OCI-LY7 (cell line): ENCODE measurements around the gene BAIAP2L1. TPM values are rescaled to one million over a fixed set of nuclear protein-coding genes. Genes with fewer than 3 reads are reported as not detected.

Experiments
- BruUV-seq: library from RNA; stranded (reverse); fragments of 400-500 nt; replicated peaks from 2 replicates; lab custom pipeline; 2021; lab: Mats Ljungman, UMichigan
- CTCF ChIA-PET: fragments of 300-600 bp; sonication (Branson Sonifier 250); formaldehyde crosslinking; loops from one replicate; lab custom pipeline; 2022; ENCODE audit warnings: antibody characterized with exemption; ENCODE audit not compliant: unreplicated experiment; lab: Charles Lee
- POLR2A ChIA-PET: fragments of 300-600 bp; sonication (Branson Sonifier 250); formaldehyde crosslinking; loops from one replicate; lab custom pipeline; 2022; ENCODE audit warnings: antibody characterized with exemption; lab: Charles Lee
- DNase-seq: peaks from one replicate; pipeline ENCODE4 v3.0.0-alpha.2; 2015; ENCODE audit warnings: low spot score
- H2AFZ ChIP-seq: fragments of 200-600 bp; sonication (generic), shearing (Covaris generic); 2 replicates; pipeline ENCODE4 v1.6.1; 2014; ENCODE audit warnings: mild to moderate bottlenecking, antibody characterized with exemption, low read length, moderate library complexity
- H3K27ac ChIP-seq: fragments of 200-600 bp; sonication (generic); 2 replicates; pipeline ENCODE4 v1.5.1; 2014; ENCODE audit warnings: mixed run types, low read depth, mild to moderate bottlenecking, moderate library complexity, low read length, inconsistent platforms; ENCODE audit not compliant: poor library complexity, severe bottlenecking
- H3K36me3 ChIP-seq: fragments of 200-600 bp; sonication (generic); 2 replicates; pipeline ENCODE4 v1.6.1; 2014; ENCODE audit warnings: mild to moderate bottlenecking, antibody characterized with exemption, low read length, moderate library complexity, mixed read lengths; ENCODE audit not compliant: insufficient read depth
- H3K4me1 ChIP-seq: fragments of 200-600 bp; sonication (generic); 2 replicates; pipeline ENCODE4 v1.5.1; 2014; ENCODE audit warnings: mild to moderate bottlenecking, low read length; ENCODE audit not compliant: insufficient read depth, poor library complexity, severe bottlenecking
- H3K4me2 ChIP-seq: fragments of 200-600 bp; sonication (generic); 2 replicates; pipeline ENCODE4 v1.6.1; 2014; ENCODE audit warnings: mild to moderate bottlenecking, low read length
- H3K4me3 ChIP-seq: fragments of 200-600 bp; sonication (generic); 2 replicates; pipeline ENCODE4 v1.5.1; 2014; ENCODE audit warnings: mild to moderate bottlenecking, low read depth, low read length; ENCODE audit not compliant: poor library complexity, severe bottlenecking
- H3K79me2 ChIP-seq: fragments of 200-600 bp; sonication (generic); 2 replicates; pipeline ENCODE4 v1.6.1; 2016; ENCODE audit warnings: low read depth, mild to moderate bottlenecking, low read length, moderate library complexity, mixed read lengths; ENCODE audit not compliant: insufficient read depth
- H3K9me2 ChIP-seq: fragments of 200-600 bp; sonication (generic); 2 replicates; pipeline ENCODE4 v1.6.1; 2016; ENCODE audit warnings: mild to moderate bottlenecking, low read length, mixed read lengths; ENCODE audit not compliant: insufficient read depth
- H3K9me3 ChIP-seq: fragments of 200-600 bp; sonication (generic); 2 replicates; pipeline ENCODE4 v1.6.1; 2014; ENCODE audit warnings: mild to moderate bottlenecking, mixed run types, low read length, mixed read lengths
- H4K20me1 ChIP-seq: fragments of 200-600 bp; sonication (generic); 2 replicates; pipeline ENCODE4 v1.6.1; 2014; ENCODE audit warnings: mild to moderate bottlenecking, antibody characterized with exemption, low read length, moderate library complexity, mixed read lengths; ENCODE audit not compliant: insufficient read depth
- EZH2phosphoT487 ChIP-seq: fragments of 200-600 bp; sonication (generic); IDR thresholded peaks from 2 replicates; pipeline ENCODE4 v1.6.1; 2018; ENCODE audit warnings: low read depth, borderline replicate concordance, mild to moderate bottlenecking, mixed run types, antibody characterized with exemption, low read length, moderate library complexity, mixed read lengths
- intact Hi-C: fragments of 100-400 bp; cut with micrococcal nuclease; formaldehyde crosslinking; loops from one replicate; pipeline ENCODE4 v1.10.0; 2022; ENCODE audit not compliant: unreplicated experiment
- total RNA-seq, 2 experiments: library from RNA; depleted of rRNA in 1 of 2; stranded (reverse); fragments of >200 nt in 1 of 2; shearing (Covaris generic) in 1 of 2; gene quantifications; 2 replicates each; pipeline ENCODE4 v1.2.3, GENCODE V29; 2014 to 2022
- TF ChIP-seq, protein P1 (sequence below): fragments of 200-600 bp; sonication (generic); conservative IDR thresholded peaks from 2 replicates; pipeline ENCODE4 v1.5.1; 2014; ENCODE audit warnings: mild to moderate bottlenecking, antibody characterized with exemption, low read length, moderate library complexity, mixed read lengths

BAIAP2L1 gene
- total RNA-seq, 2 experiments from 2014 or later: not detected

DNA sequence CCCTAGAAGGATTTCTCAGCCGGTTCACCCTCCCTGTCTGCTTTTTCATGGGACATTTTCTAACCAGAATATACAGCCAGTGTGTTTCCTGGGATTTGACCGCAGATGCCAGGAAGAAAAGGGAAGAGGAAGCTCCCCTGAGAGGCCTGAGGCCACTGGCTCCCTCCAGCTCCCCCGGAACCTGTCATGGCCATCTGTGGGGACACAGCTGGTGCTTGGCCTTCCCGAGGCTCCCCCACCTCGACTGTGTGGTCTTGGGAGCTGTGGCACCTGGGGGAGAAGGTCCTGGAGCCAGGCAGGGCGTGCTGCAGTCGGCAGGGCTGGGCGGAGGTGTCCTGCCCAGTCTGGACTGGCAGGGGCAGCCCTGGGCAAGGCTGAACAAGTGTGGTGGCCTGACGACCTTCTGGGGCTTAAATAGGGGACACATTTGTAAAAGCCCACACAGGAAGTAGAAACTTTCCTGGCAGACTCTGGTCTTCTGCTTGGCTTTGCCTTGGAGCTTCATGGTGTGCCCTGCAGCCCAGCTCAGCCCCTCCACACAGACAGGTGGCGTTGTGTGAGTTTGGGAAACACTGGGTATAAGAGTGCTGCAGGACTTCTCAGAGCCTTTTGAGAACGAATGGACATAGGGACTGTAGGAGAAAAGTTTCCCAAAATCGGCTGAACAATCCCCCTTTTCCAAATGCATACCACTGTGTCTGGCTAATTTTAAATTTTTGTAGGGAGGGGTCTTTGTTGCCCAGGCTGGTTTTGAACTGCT is 112.6 kb downstream of the BAIAP2L1 start:
- intact Hi-C loops: no loop called here
- Histone ChIP-seq H3K4me1 (peaks cover 1% of the 10 kb centered on the region), H3K27ac (no peak overlapping the region), H3K4me2 (no peak overlapping the region), H4K20me1 (no peaks in the 10 kb centered on the region; the same call in 1 of the 2 replicates), H3K36me3 (0 out of 2 replicates have a peak, but pooled peaks cover 5% of the 10 kb centered on the region), H3K79me2 (no peaks in the 10 kb centered on the region), H2AFZ (no peak overlapping the region), H3K4me3 (no peak overlapping the region), H3K9me3 (no peaks in the 10 kb centered on the region), H3K9me2 (no peaks in the 10 kb centered on the region)
- DNase-seq: no peak
- TF ChIP-seq, protein P1, sequence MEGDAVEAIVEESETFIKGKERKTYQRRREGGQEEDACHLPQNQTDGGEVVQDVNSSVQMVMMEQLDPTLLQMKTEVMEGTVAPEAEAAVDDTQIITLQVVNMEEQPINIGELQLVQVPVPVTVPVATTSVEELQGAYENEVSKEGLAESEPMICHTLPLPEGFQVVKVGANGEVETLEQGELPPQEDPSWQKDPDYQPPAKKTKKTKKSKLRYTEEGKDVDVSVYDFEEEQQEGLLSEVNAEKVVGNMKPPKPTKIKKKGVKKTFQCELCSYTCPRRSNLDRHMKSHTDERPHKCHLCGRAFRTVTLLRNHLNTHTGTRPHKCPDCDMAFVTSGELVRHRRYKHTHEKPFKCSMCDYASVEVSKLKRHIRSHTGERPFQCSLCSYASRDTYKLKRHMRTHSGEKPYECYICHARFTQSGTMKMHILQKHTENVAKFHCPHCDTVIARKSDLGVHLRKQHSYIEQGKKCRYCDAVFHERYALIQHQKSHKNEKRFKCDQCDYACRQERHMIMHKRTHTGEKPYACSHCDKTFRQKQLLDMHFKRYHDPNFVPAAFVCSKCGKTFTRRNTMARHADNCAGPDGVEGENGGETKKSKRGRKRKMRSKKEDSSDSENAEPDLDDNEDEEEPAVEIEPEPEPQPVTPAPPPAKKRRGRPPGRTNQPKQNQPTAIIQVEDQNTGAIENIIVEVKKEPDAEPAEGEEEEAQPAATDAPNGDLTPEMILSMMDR: no peak
- no peak for TF ChIP-seq EZH2phosphoT487
- POLR2A ChIA-PET: no interaction called here
- no TSS peak for BruUV-seq
- CTCF ChIA-PET: interaction anchor here (0.5 kb wide), 1 partner anchor 34 kb away, joined by 3 read pairs; no protein-coding TSS in a partner anchor

DNA sequence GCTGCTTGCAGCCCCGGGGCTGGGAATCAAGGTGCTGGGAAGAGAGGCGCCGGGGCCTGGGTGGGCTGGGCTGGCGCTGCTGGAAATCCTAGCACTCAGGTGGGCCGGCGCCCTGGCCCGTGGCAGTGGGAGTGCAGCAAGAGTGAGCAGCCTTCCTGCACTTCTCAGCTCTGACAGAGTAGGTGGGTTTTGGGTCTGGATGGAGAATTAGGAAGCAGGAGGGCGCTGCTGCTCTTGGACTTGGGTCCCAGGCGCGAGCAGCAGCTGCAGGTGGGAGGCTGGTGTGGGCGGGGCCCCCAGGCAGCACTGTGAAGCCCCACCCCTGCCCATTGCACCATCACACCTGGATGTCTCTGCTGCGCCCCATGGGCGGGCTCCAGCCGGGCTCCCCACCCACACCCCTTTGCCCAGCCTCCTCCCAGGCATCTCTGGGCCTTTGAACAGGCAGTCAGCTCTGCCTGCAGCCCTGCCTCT is 113.4 kb downstream of the BAIAP2L1 start:
- Histone ChIP-seq H3K4me1 (peaks cover 8% of the 10 kb centered on the region), H3K36me3 (0 out of 2 replicates have a peak, but pooled peaks cover 4% of the 10 kb centered on the region), H3K9me3 (no peaks in the 10 kb centered on the region), H4K20me1 (no peaks in the 10 kb centered on the region; the same call in 1 of the 2 replicates), H3K27ac (no peak overlapping the region), H3K4me3 (no peak overlapping the region), H2AFZ (no peak overlapping the region), H3K4me2 (no peak overlapping the region), H3K79me2 (no peaks in the 10 kb centered on the region), H3K9me2 (no peaks in the 10 kb centered on the region)
- intact Hi-C loops: no loop called here
- TF ChIP-seq, protein P1: no peak
- no peak for TF ChIP-seq EZH2phosphoT487
- ChIA-PET POLR2A (no interaction called here), CTCF (interaction anchor here (0.5 kb wide), 1 partner anchor 33 kb away, joined by 3 read pairs; no protein-coding TSS in a partner anchor)
- peak; percentile 38 for DNase-seq
- no TSS peak for BruUV-seq
